Stomach (tissue), 9 donors: ENCODE data around the gene DNASE2. TPM values are rescaled to one million over a fixed set of nuclear protein-coding genes. Genes with fewer than 3 reads are reported as not detected.
"Not testable (repeated sequence)": the region's sequence is repeated elsewhere in the genome, so short reads cannot be mapped to it uniquely, and the experiment has no call there.

Experiments used
- DNase-seq, 2 donors: peaks; one replicate each; pipeline versions ENCODE4 v3.0.0 to v3.0.0-alpha.2; 2013 to 2019
- H3K27ac ChIP-seq, 5 donors: fragments of 200-600 bp in 4 of 5; sonication (generic) in 4 of 5; one replicate each; pipeline ENCODE4 v1.5.1; 2013 to 2019; ENCODE audit warnings: mild to moderate bottlenecking in 1 of 5, moderate library complexity in 1 of 5
- H3K27me3 ChIP-seq, 3 donors: fragments of 200-600 bp; sonication (generic); one replicate each; pipeline ENCODE4 v1.5.1; 2017 to 2019; ENCODE audit warnings: mixed run types in 1 of 3
- H3K36me3 ChIP-seq, 4 donors: fragments of 200-600 bp; sonication (generic); 1 replicate in 3 of 4; 2 replicates in 1 of 4; pipeline ENCODE4 v1.5.1; 2016 to 2019
- H3K4me1 ChIP-seq, 4 donors: fragments of 200-600 bp; sonication (generic); one replicate each; pipeline ENCODE4 v1.5.1; 2016 to 2019
- H3K4me3 ChIP-seq, 4 donors: fragments of 200-600 bp; sonication (generic) in 3 of 4; one replicate each; pipeline ENCODE4 v1.5.1; 2016 to 2019; ENCODE audit warnings: mild to moderate bottlenecking in 1 of 4
- H3K9me3 ChIP-seq, 4 donors: fragments of 200-600 bp; sonication (generic); one replicate each; pipeline ENCODE4 v1.5.1; 2016 to 2019
- EP300 ChIP-seq: sonication (generic); formaldehyde crosslinking; IDR thresholded peaks from one replicate; pipeline ENCODE4 v1.6.1; 2017; ENCODE audit warnings: antibody characterized with exemption
- POLR2A ChIP-seq, 4 donors: fragments of 450-650 bp; IDR thresholded peaks; one replicate each; pipeline ENCODE4 v1.6.1; 2016; ENCODE audit warnings: antibody characterized with exemption in 4 of 4, control low read depth in 2 of 4, mild to moderate bottlenecking in 1 of 4, moderate library complexity in 1 of 4
- POLR2AphosphoS5 ChIP-seq, 3 donors: sonication (generic); formaldehyde crosslinking; IDR thresholded peaks; one replicate each; pipeline ENCODE4 v1.6.1; 2016; ENCODE audit warnings: antibody characterized with exemption in 3 of 3
- WGBS, 5 donors: extraction: QIAGEN DNeasy Blood & Tissue Kit in 3 of 5; methylation state at CpG; one replicate each; pipeline versions ENCODE4 v1.1.5 to v1.1.7; 2013 to 2018; 5-methylcytosine and 5-hydroxymethylcytosine counted together
- intact Hi-C: fragments of 100-400 bp; cut with DNase I; formaldehyde crosslinking; loops from one replicate; pipeline ENCODE4 v1.15.1; 2023; ENCODE audit warnings: low total_unique reads
- polyA plus RNA-seq, 3 donors: library from polyadenylated mRNA; stranded (reverse); fragments of 200-250 nt; gene quantifications; one replicate each; pipeline ENCODE4 v1.2.3, GENCODE V29; 2013
- total RNA-seq, 5 donors: library from RNA; depleted of rRNA; stranded (reverse); fragments of >200 nt; gene quantifications; one replicate each; pipeline versions ENCODE4 v1.1.0 to v1.2.3, GENCODE V29; 2014 to 2016
- TF ChIP-seq, protein P1 (sequence below), 7 experiments: fragments of 450-650 bp in 4 of 7; fragments of 200-600 bp in 3 of 7; sonication (generic) in 3 of 7; IDR thresholded peaks; one replicate each; pipeline ENCODE4 v1.5.1; 2016 to 2019; ENCODE audit warnings: antibody characterized with exemption in 7 of 7, control low read depth in 2 of 7, mild to moderate bottlenecking in 1 of 7
- donor health status: healthy with polysubstance abuse.
- donor health status: Bipolar disorder and iron deficiency.
- donor health status: healthy.

The DNASE2 gene
- total and polyA plus RNA-seq, 8 donors, result 9.0 to 53.1 (median 25.6) TPM

DNA sequence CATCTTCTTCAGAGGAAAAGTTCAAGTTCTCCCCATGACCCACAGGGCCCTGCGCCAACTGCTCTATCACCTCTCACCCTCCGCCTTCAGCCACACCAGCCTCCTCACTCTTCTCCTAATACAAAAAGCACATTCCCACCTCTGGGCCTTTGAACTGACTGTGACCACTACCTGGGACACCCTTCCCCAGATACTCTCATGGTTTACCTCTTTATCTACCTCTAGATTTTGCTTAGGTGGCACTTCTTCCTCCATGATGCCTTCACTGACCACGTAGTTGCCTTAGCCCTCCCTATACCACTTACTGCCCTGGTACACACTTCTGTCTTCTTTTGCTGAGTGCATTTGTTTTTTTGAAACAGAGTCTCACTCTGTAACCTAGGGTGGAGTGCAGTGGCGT lies 41.7 kb upstream of the DNASE2 start:
- 93 to 99% (median 97%) methylated on average over 4 of the region's 4 CpGs for WGBS, 5 donors
- Histone ChIP-seq H3K36me3 (peaks cover 54 to 60% (median 59%) of the 10 kb centered on the region in 4 donors), H3K27me3 (no peaks in the 10 kb centered on the region), H3K4me1 (peaks cover 3 to 14% (median 11%) of the 10 kb centered on the region in 4 donors), H3K4me3 (no peak overlapping the region), H3K9me3 (no peaks in the 10 kb centered on the region), H3K27ac (no peak overlapping the region)
- intact Hi-C loops, result no loop called here
- no peak for DNase-seq
- TF ChIP-seq EP300, result no peak
- no peak for TF ChIP-seq POLR2AphosphoS5 (IDR thresholded peaks at IDR 0.05)
- TF ChIP-seq, protein P1, sequence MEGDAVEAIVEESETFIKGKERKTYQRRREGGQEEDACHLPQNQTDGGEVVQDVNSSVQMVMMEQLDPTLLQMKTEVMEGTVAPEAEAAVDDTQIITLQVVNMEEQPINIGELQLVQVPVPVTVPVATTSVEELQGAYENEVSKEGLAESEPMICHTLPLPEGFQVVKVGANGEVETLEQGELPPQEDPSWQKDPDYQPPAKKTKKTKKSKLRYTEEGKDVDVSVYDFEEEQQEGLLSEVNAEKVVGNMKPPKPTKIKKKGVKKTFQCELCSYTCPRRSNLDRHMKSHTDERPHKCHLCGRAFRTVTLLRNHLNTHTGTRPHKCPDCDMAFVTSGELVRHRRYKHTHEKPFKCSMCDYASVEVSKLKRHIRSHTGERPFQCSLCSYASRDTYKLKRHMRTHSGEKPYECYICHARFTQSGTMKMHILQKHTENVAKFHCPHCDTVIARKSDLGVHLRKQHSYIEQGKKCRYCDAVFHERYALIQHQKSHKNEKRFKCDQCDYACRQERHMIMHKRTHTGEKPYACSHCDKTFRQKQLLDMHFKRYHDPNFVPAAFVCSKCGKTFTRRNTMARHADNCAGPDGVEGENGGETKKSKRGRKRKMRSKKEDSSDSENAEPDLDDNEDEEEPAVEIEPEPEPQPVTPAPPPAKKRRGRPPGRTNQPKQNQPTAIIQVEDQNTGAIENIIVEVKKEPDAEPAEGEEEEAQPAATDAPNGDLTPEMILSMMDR (IDR thresholded peaks at IDR 0.05), result no peak
- no peak for TF ChIP-seq POLR2A (IDR thresholded peaks at IDR 0.05)

DNA sequence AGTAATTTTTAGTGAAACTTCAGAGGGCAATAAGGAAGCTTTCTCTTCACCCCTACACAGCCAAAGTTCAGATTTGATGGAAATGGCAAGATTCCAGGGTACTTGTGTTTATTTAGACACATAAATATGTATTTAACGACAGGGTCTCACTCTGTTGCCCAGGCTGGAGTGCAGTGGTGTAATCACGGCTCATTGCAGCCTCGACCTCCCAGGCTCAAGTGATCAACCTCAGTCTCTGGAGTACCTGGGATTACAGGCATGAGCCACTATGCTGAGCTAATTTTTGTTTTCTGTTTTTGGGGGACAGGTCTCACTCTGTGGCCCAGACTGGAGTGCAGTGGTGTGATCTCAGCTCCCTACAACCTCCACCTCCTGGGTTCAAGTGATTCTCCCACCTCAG lies 39.8 kb upstream of the DNASE2 start:
- H3K9me3 ChIP-seq, result no peaks in the 10 kb centered on the region
- intact Hi-C loops, result no loop called here
- TF ChIP-seq EP300, result no peak
- no peak for TF ChIP-seq POLR2AphosphoS5 (IDR thresholded peaks at IDR 0.05)
- TF ChIP-seq, protein P1 (IDR thresholded peaks at IDR 0.05), result no peak
- TF ChIP-seq POLR2A (IDR thresholded peaks at IDR 0.05), result no peak
- H3K4me3 ChIP-seq, result no peak overlapping the region
- H3K27ac ChIP-seq, result peak overlapping the region in 2 of 5 donors; percentile 19 to 84
- DNase-seq, result no peak
- H3K27me3 ChIP-seq, result no peaks in the 10 kb centered on the region
- peaks cover 37 to 40% (median 40%) of the 10 kb centered on the region in 4 donors for H3K36me3 ChIP-seq
- WGBS, 5 donors, result 41 to 54% (median 43%) methylated on average over 3 of the region's 3 CpGs
- H3K4me1 ChIP-seq, result peaks cover 3 to 14% (median 11%) of the 10 kb centered on the region in 4 donors

DNA sequence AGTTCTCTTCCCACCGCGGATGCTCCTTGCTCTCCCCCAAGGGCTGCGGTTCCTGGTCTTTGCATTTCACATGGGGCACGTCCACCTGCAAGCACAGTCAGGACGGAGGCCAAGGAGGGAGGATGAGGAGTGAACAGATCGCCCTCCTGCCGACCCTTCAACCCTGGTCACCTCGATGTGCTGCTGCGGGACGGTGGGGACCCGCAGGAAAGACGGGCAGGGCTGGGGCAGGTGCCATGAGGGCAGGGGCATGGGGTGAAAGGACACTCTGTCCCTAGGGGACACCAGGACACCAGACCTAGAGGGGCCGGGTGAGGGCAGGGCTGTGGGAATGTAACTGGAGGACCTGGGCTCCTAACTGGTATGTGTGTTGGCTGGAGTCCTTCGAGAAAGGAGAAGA lies 37.0 kb upstream of the DNASE2 start:
- no peak for DNase-seq
- intact Hi-C loops, result no loop called here
- Histone ChIP-seq H3K27ac (no peak overlapping the region), H3K9me3 (no peaks in the 10 kb centered on the region), H3K36me3 (peaks cover 9 to 13% (median 12%) of the 10 kb centered on the region in 4 donors), H3K27me3 (no peaks in the 10 kb centered on the region), H3K4me3 (no peak overlapping the region), H3K4me1 (peaks cover 12 to 28% (median 22%) of the 10 kb centered on the region in 4 donors)
- TF ChIP-seq POLR2A (IDR thresholded peaks at IDR 0.05) (no peak), EP300 (no peak), POLR2AphosphoS5 (IDR thresholded peaks at IDR 0.05) (no peak)
- TF ChIP-seq, protein P1 (IDR thresholded peaks at IDR 0.05), result no peak
- WGBS, 5 donors, result 92 to 96% (median 94%) methylated on average over 14 of the region's 14 CpGs

DNA sequence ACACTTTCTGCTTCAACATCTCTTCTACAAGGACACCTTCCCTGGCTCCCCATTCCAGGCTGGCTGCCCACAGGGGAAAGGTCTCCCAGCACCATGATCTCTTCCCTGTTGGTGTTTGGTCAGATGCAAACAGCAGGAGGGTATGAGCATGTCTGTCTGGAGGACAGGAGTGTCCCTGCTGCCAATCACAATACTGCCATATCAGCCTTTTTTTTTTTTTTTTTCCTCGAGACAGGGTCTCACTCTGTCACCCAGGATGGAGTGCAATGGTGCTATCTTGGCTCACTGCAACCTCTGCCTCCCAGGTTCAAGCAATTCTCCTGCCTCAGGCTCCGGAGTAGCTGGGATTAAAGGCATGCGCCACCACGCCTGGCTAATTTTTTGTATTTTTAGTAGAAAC lies 34.6 kb upstream of the DNASE2 start:
- intact Hi-C loops, H3K4me3 ChIP-seq, H3K36me3 ChIP-seq, DNase-seq, H3K27ac ChIP-seq, H3K9me3 ChIP-seq, H3K27me3 ChIP-seq: not testable (repeated sequence)
- peaks cover 22 to 42% (median 36%) of the 10 kb centered on the region in 4 donors for H3K4me1 ChIP-seq
- 76 to 82% (median 79%) methylated on average over 4 of the region's 4 CpGs for WGBS, 5 donors

DNA sequence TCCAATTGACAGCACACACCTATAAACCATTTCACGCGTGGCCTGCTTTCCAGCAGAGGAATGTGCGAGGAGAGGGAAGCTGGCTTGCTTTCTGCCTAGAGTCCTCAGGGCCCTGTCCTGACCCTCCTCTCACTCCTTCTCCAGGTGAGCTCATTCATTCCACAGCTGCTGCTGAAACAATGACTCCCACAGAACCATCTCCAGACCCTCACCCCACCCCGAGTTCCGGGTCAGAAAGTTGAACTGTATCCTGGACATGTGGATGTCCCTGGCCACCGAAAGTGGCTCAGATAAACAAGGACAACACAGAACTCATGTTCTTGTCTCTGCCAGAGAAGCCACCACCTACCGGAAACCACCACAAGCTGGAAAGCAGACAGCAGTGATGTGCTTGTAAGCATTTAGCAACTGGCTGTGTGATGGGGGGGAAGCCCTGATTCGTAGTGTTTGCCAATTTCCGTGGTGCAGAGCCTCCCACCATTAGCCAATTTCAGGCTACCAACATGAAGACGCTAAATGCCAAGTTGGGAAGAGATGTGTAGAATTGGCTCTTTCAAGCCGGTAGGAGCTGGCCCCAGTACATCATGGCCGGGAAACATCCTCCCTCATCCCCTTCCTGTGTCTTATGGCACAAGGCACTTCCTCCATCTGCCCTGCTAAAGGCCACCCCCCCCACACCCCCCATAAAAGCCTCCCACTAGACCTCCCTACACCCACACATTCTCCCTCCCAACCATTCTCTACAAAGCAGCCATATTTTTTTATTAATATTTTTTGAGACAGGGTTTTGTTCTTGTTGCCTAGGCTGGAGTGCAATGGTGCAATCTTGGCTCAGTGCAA lies 32.8 kb upstream of the DNASE2 start:
- Histone ChIP-seq H3K36me3 (no peaks in the 10 kb centered on the region), H3K27me3 (no peaks in the 10 kb centered on the region), H3K4me1 (peaks cover 22 to 35% (median 30%) of the 10 kb centered on the region in 4 donors), H3K4me3 (no peak overlapping the region), H3K9me3 (no peaks in the 10 kb centered on the region), H3K27ac (peak overlapping the region; percentile 75 to 81 (median 79))
- TF ChIP-seq POLR2AphosphoS5 (IDR thresholded peaks at IDR 0.05) (no peak), POLR2A (IDR thresholded peaks at IDR 0.05) (no peak), EP300 (no peak)
- TF ChIP-seq, protein P1 (IDR thresholded peaks at IDR 0.05), result no peak
- intact Hi-C loops, result no loop called here
- peak in 1 of 2 donors; percentile 65 for DNase-seq
- WGBS, 5 donors, result 55 to 66% (median 58%) methylated on average over 12 of the region's 12 CpGs
